Heart right ventricle (tissue), 16 donors: ENCODE data around the gene CNOT1. TPM values are rescaled to one million over a fixed set of nuclear protein-coding genes. Genes with fewer than 3 reads are reported as not detected.

Experiments used
- ATAC-seq, 8 donors: fragments of 200-7000 bp; cut with Tn5 transposase; one replicate each; pipeline ENCODE4 v1.9.1; 2020; ENCODE audit warnings: mild to moderate bottlenecking in 8 of 8, moderate library complexity in 8 of 8, moderate number of reproducible peaks in 1 of 8
- DNase-seq, 2 donors: peaks; one replicate each; pipeline ENCODE4 v3.0.0-alpha.2; 2020
- H3K27ac ChIP-seq, 10 donors: fragments of 200-600 bp; sonication (generic) in 2 of 10; one replicate each; pipeline versions ENCODE4 v1.5.0 to v1.8.0; 2020 to 2022; ENCODE audit warnings: mild to moderate bottlenecking in 3 of 10
- H3K27me3 ChIP-seq, 7 donors: fragments of 200-600 bp; one replicate each; pipeline ENCODE4 v1.8.0; 2021 to 2022; ENCODE audit warnings: mild to moderate bottlenecking in 2 of 7
- H3K36me3 ChIP-seq, 9 donors: fragments of 200-600 bp; sonication (generic) in 1 of 9; one replicate each; pipeline versions ENCODE4 v1.5.0 to v1.8.0; 2020 to 2022; ENCODE audit warnings: mild to moderate bottlenecking in 2 of 9
- H3K4me1 ChIP-seq, 9 donors: fragments of 200-600 bp; sonication (generic) in 1 of 9; one replicate each; pipeline versions ENCODE4 v1.5.0 to v1.8.0; 2020 to 2022; ENCODE audit warnings: mild to moderate bottlenecking in 4 of 9
- H3K4me3 ChIP-seq, 10 donors: fragments of 200-600 bp; sonication (generic) in 2 of 10; one replicate each; pipeline versions ENCODE4 v1.5.0 to v1.8.0; 2020 to 2022; ENCODE audit warnings: mild to moderate bottlenecking in 7 of 10, moderate library complexity in 2 of 10
- H3K9me3 ChIP-seq, 11 donors: fragments of 200-600 bp in 10 of 11; sonication (generic) in 2 of 11; one replicate each; pipeline versions ENCODE4 v1.5.0 to v1.8.0; 2013 to 2022; ENCODE audit warnings: mild to moderate bottlenecking in 2 of 11, control low read depth in 1 of 11, moderate library complexity in 1 of 11
- WGBS, 2 donors: extraction: QIAGEN DNeasy Blood & Tissue Kit; methylation state at CpG; one replicate each; pipeline ENCODE4 v1.1.7; 2013; ENCODE audit warnings: inconsistent platforms in 1 of 2; 5-methylcytosine and 5-hydroxymethylcytosine counted together
- intact Hi-C, 10 donors: fragments of 100-400 bp; cut with DNase I; formaldehyde crosslinking; loops; one replicate each; pipeline versions ENCODE4 v1.11.1 to v1.14.2; 2022
- polyA plus RNA-seq, 2 donors: library from polyadenylated mRNA; stranded (reverse); fragments of 200-250 nt; gene quantifications; one replicate each; pipeline ENCODE4 v1.2.3, GENCODE V29; 2013
- total RNA-seq, 10 donors: library from RNA; stranded (reverse); fragmentation: NEBNext Ultra II Directional in 3 of 10; extraction: Animal tissue kit (Norgen Biotek cat#: 25700) in 3 of 10; gene quantifications; one replicate each; pipeline versions ENCODE4 v1.2.1 to v1.2.4, GENCODE V29; 2021 to 2023
- TF ChIP-seq, protein P1 (sequence below), 9 donors: fragments of 200-600 bp; sonication (generic) in 2 of 9; IDR thresholded peaks; one replicate each; pipeline versions ENCODE4 v1.5.0 to v1.8.0; 2021 to 2022; ENCODE audit warnings: antibody characterized with exemption in 9 of 9, mild to moderate bottlenecking in 5 of 9, moderate library complexity in 1 of 9
- donor health status: Arrhythmogenic right ventricular cardiomyopathy.
- donor health status: ischemic (EF 13 %, LVEDD 7.1; RV severe dilation, severe dysfunction).
- donor health status: healthy with polysubstance abuse.
- donor health status: DM: no; HTN: yes; CAD: no.
- donor health status: DM: no; HTN: no; CAD: no.
- donor health status: ischemic (EF 25% LVEDD 6.9; RV normal size, moderate dysfunction).
- donor health status: ischemic (EF 25% LVEDD 5.7; RV mildly dilated, moderate dysfunction).
- donor health status: healthy.
- donor health status: DM: yes; HTN: yes; CAD: no.
- donor health status: Ischemic cardiomyopathy.
- donor health status: ischemic (EF 35%, LVEDD 5.7; RV mildly dilated, moderate dysfunction).
- donor health status: nonischemic (EF 11% LVEDD 7.7; RV severe dilation, severe dysfunction).
- donor health status: DM: yes; HTN: yes; CAD: no.
- donor health status: PGD.
- donor health status: ischemic (EF 29% LVEDD 5.4; RV normal size, mild dysfunction).
- donor health status: nonischemic (EF 23%, LVEDD 6.1; RV moderate dilation, normal function).

CNOT1 gene
- total and polyA plus RNA-seq, 12 donors, result 27.2 to 102 (median 81.7) TPM

DNA sequence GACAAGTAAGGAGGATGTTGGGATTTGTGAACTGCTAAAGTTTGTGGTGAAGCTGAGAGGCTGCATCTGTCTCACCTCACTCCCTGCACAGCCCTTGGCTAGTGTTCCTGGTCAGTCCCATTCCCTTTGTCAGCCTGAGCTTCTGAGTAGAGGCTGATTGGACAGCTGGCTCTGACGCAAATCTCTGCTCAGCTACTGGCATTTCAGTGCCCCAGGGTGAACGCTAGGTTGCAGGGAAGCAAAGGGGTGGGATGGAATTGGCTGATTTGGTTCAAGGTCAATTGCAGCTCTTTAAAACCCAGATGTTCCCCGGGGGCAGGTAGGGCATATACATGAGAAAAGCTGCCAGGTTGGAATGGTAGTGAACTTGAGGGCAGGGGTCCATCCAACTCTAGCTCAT is 23.1 kb upstream of the CNOT1 start:
- intact Hi-C loops, result loop anchor here in 1 of 10 donors (10.0 kb wide), 1 partner anchor 148 kb away; the partner anchor contains the start of gene NDRG4
- Histone ChIP-seq H3K4me1 (peaks cover 0 to 3% (median 0%) of the 10 kb centered on the region in 9 donors), H3K9me3 (no peaks in the 10 kb centered on the region), H3K36me3 (no peaks in the 10 kb centered on the region), H3K27me3 (no peaks in the 10 kb centered on the region), H3K27ac (no peak overlapping the region), H3K4me3 (no peak overlapping the region)
- 39 to 40% methylated on average over 3 of the region's 3 CpGs for WGBS, 2 donors
- TF ChIP-seq, protein P1, sequence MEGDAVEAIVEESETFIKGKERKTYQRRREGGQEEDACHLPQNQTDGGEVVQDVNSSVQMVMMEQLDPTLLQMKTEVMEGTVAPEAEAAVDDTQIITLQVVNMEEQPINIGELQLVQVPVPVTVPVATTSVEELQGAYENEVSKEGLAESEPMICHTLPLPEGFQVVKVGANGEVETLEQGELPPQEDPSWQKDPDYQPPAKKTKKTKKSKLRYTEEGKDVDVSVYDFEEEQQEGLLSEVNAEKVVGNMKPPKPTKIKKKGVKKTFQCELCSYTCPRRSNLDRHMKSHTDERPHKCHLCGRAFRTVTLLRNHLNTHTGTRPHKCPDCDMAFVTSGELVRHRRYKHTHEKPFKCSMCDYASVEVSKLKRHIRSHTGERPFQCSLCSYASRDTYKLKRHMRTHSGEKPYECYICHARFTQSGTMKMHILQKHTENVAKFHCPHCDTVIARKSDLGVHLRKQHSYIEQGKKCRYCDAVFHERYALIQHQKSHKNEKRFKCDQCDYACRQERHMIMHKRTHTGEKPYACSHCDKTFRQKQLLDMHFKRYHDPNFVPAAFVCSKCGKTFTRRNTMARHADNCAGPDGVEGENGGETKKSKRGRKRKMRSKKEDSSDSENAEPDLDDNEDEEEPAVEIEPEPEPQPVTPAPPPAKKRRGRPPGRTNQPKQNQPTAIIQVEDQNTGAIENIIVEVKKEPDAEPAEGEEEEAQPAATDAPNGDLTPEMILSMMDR (IDR thresholded peaks at IDR 0.05), result no peak
- peak in 6 of 8 donors; percentile 61 to 91 (median 80) for ATAC-seq
- no peak for DNase-seq

DNA sequence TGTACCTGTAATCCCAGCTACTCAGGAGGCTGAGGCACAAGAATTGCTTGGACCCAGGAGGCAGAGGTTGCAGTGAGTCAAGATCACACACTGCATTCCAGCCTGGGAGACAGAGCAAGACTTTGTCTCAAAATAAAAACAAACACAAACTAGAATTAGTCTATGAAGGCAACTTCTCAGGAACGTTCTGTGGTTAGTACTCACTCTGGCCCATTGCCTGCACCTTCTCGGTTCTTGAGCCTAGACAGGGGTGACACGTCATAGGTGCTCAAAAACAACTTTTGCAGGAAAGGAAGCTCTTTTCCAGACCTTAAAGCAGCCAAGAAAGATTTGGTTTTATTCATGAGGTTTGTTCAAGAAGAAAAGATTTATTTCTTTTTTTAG is 22.3 kb upstream of the CNOT1 start:
- intact Hi-C loops, result loop anchor here in 1 of 10 donors (10.0 kb wide), 1 partner anchor 147 kb away; the partner anchor contains the start of gene NDRG4
- Histone ChIP-seq H3K27ac (no peak overlapping the region), H3K36me3 (no peaks in the 10 kb centered on the region), H3K9me3 (no peaks in the 10 kb centered on the region), H3K4me1 (peaks cover 0 to 3% (median 0%) of the 10 kb centered on the region in 9 donors), H3K4me3 (no peak overlapping the region), H3K27me3 (no peaks in the 10 kb centered on the region)
- no peak for ATAC-seq
- TF ChIP-seq, protein P1 (IDR thresholded peaks at IDR 0.05), result no peak
- 72 to 77% methylated on average over 3 of the region's 3 CpGs for WGBS, 2 donors
- no peak for DNase-seq

DNA sequence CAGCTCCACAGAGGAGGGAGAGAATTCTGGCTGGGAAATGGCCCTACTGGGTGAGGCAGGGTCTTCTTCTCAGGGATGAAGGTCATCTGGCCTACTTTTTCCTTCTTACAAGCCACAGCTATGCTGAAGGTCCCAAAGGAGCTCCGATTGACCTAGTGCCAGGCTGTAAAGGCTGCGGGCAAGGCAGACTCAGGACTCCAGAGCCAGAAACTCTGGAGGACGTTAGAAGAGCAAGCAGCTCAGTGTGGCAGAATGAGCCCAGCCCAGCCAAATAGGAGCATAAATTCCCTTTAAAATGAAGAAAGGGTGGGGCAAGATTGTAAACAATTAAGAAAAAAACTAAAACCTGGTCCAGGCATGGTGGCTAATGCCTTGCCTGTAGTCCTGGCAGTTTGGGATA is 20.1 kb upstream of the CNOT1 start:
- intact Hi-C loops, result loop anchor here in 2 of 10 donors (10.0 kb wide), 2 partner anchors 145 to 315 kb away; partner anchors contain the start of gene NDRG4 (in 1 of the 2)
- Histone ChIP-seq H3K27me3 (no peaks in the 10 kb centered on the region), H3K36me3 (no peaks in the 10 kb centered on the region), H3K27ac (no peak overlapping the region), H3K4me1 (peaks cover 0 to 3% (median 0%) of the 10 kb centered on the region in 9 donors), H3K9me3 (no peaks in the 10 kb centered on the region), H3K4me3 (no peak overlapping the region)
- TF ChIP-seq, protein P1 (IDR thresholded peaks at IDR 0.05), result no peak
- 70 to 71% methylated on average over 3 of the region's 3 CpGs for WGBS, 2 donors
- ATAC-seq (no peak), DNase-seq (no peak)

DNA sequence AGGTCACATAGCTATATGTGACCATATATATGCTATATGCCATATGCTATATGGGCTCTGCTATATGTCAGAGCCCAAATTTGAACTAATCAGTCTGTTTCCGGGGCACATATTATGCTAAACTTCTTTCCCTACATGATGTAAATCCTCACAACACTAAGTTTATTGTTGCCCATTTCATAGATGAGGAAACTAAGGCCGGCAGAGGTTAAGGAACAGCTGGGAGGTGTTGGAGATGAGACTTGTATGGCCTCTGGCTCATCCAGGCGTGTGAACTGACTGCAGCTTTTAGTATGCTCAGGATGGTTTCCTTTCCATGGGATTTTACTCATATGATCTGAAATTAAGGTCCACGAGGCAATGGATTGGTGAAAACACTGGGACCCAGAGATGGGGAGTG is 17.5 kb upstream of the CNOT1 start:
- no peak for DNase-seq
- no peak overlapping the region for H3K4me3 ChIP-seq
- no peaks in the 10 kb centered on the region for H3K4me1 ChIP-seq
- H3K36me3 ChIP-seq, result no peaks in the 10 kb centered on the region
- WGBS, 2 donors, result 89 to 92% methylated on average over 4 of the region's 4 CpGs
- H3K27me3 ChIP-seq, result no peaks in the 10 kb centered on the region
- no peak for ATAC-seq
- TF ChIP-seq, protein P1 (IDR thresholded peaks at IDR 0.05), result no peak
- H3K27ac ChIP-seq, result no peak overlapping the region
- intact Hi-C loops, result loop anchor here in 1 of 10 donors (10.0 kb wide), 1 partner anchor 312 kb away; no protein-coding TSS in a partner anchor
- no peaks in the 10 kb centered on the region for H3K9me3 ChIP-seq
